GM23338 (cell line): Measurements from ENCODE around the gene CALML5. TPM values are rescaled to one million over a fixed set of nuclear protein-coding genes. Genes with fewer than 3 reads are reported as not detected.

Source experiments
- ATAC-seq: fragments of 200-7000 bp; cut with Tn5 transposase; 3 replicates; pipeline ENCODE4 v1.9.1; 2020
- DNase-seq: peaks from one replicate; pipeline ENCODE4 v3.0.0-alpha.2; 2015; ENCODE audit warnings: low spot score
- H2AFZ ChIP-seq: fragments of 200-600 bp; sonication (generic); 2 replicates; pipeline ENCODE4 v1.8.0; 2016; ENCODE audit warnings: antibody characterized with exemption, mild to moderate bottlenecking, moderate library complexity
- H3F3A ChIP-seq: fragments of 200-600 bp; sonication (generic); replicated peaks from 2 replicates; pipeline ENCODE4 v1.8.0; 2017; ENCODE audit warnings: antibody characterized with exemption, mixed run types, low read depth
- H3K27ac ChIP-seq: fragments of 200-600 bp; sonication (generic); 2 replicates; pipeline ENCODE4 v1.6.1; 2016; ENCODE audit warnings: low read depth
- H3K27me3 ChIP-seq: fragments of 200-600 bp; sonication (generic); 2 replicates; pipeline ENCODE4 v1.8.0; 2016; ENCODE audit warnings: mild to moderate bottlenecking, mixed run types, moderate library complexity; ENCODE audit not compliant: insufficient read depth
- H3K36me3 ChIP-seq: fragments of 200-600 bp; sonication (generic); 2 replicates; pipeline ENCODE4 v1.8.0; 2016; ENCODE audit warnings: mild to moderate bottlenecking; ENCODE audit not compliant: insufficient read depth
- H3K4me1 ChIP-seq: fragments of 200-600 bp; sonication (generic); 2 replicates; pipeline ENCODE4 v1.8.0; 2016; ENCODE audit warnings: mild to moderate bottlenecking, moderate library complexity; ENCODE audit not compliant: insufficient read depth
- H3K4me2 ChIP-seq: fragments of 200-600 bp; sonication (generic); 2 replicates; pipeline ENCODE4 v1.7.1; 2017; ENCODE audit warnings: mixed run types
- H3K4me3 ChIP-seq: fragments of 200-600 bp; sonication (generic); 2 replicates; pipeline ENCODE4 v1.6.1; 2016; ENCODE audit warnings: mixed run types
- H3K79me2 ChIP-seq: fragments of 200-600 bp; sonication (generic); replicated peaks from 2 replicates; pipeline ENCODE4 v1.8.0; 2017; ENCODE audit warnings: mild to moderate bottlenecking; ENCODE audit not compliant: insufficient read depth
- H3K9me2 ChIP-seq: fragments of 200-600 bp; sonication (generic); 2 replicates; pipeline ENCODE4 v1.8.0; 2017; ENCODE audit not compliant: insufficient read depth
- H4K20me1 ChIP-seq: fragments of 200-600 bp; sonication (generic); replicated peaks from 2 replicates; pipeline ENCODE4 v1.8.0; 2017; ENCODE audit warnings: mild to moderate bottlenecking; ENCODE audit not compliant: insufficient read depth
- H3K27ac Mint-ChIP-seq: 2 replicates; pipeline ENCODE4 v1.8.0; 2020; ENCODE audit warnings: inconsistent platforms, mild to moderate bottlenecking, moderate library complexity, mixed read lengths
- H3K27me3 Mint-ChIP-seq: 3 replicates; pipeline ENCODE4 v1.8.0; 2022; ENCODE audit warnings: low read depth, mild to moderate bottlenecking, moderate library complexity, mixed read lengths, inconsistent platforms; ENCODE audit not compliant: insufficient read depth, poor library complexity
- H3K36me3 Mint-ChIP-seq: 3 replicates; pipeline ENCODE4 v1.8.0; 2021; ENCODE audit warnings: low read depth, mild to moderate bottlenecking, inconsistent platforms, moderate library complexity, mixed read lengths
- H3K4me1 Mint-ChIP-seq: 3 replicates; pipeline ENCODE4 v1.8.0; 2020; ENCODE audit warnings: mild to moderate bottlenecking, inconsistent platforms, mixed read lengths
- H3K4me3 Mint-ChIP-seq: 3 replicates; pipeline ENCODE4 v1.8.0; 2021; ENCODE audit warnings: moderate library complexity, mild to moderate bottlenecking, inconsistent platforms, mixed read lengths
- H3K9me3 Mint-ChIP-seq: 3 replicates; pipeline ENCODE4 v1.8.0; 2020; ENCODE audit warnings: moderate library complexity, mild to moderate bottlenecking, inconsistent platforms, mixed read lengths
- CREB1 ChIP-seq: fragments of 250-450 bp; sonication (Bioruptor Pico); IDR thresholded peaks from 2 replicates; pipeline ENCODE4 v1.5.0; 2020; ENCODE audit warnings: low read depth, mild to moderate bottlenecking, moderate library complexity
- CTCF ChIP-seq, 2 experiments: fragments of 200-600 bp in 1 of 2; sonication (generic) in 1 of 2; conservative IDR thresholded peaks; 2 replicates each; pipeline versions ENCODE4 v1.5.1 to v1.6.1; 2016 to 2017; ENCODE audit warnings: antibody characterized with exemption in 2 of 2, low read depth in 2 of 2, mild to moderate bottlenecking in 2 of 2, moderate library complexity in 1 of 2
- EZH2 ChIP-seq: fragments of 200-600 bp; sonication (generic); IDR thresholded peaks from one replicate; pipeline ENCODE4 v1.8.0; 2017; ENCODE audit warnings: antibody characterized with exemption, mild to moderate bottlenecking, low read depth; ENCODE audit not compliant: unreplicated experiment
- EZH2phosphoT487 ChIP-seq: fragments of 200-600 bp; sonication (generic); IDR thresholded peaks from one replicate; pipeline ENCODE4 v1.8.1; 2018; ENCODE audit warnings: antibody characterized with exemption; ENCODE audit not compliant: unreplicated experiment
- JUNB ChIP-seq: IDR thresholded peaks from one replicate; pipeline ENCODE4 v1.6.1; 2016; ENCODE audit warnings: antibody characterized with exemption; ENCODE audit not compliant: unreplicated experiment
- NANOG ChIP-seq: IDR thresholded peaks from 2 replicates; pipeline ENCODE4 v1.6.1; 2016; ENCODE audit warnings: antibody characterized with exemption, borderline replicate concordance
- POLR2AphosphoS5 ChIP-seq: IDR thresholded peaks from 2 replicates; pipeline ENCODE4 v1.6.1; 2016; ENCODE audit warnings: antibody characterized with exemption, low read depth
- STAT1 ChIP-seq: IDR thresholded peaks from one replicate; pipeline ENCODE4 v1.6.1; 2016; ENCODE audit warnings: antibody characterized with exemption; ENCODE audit not compliant: unreplicated experiment
- ZNF114 ChIP-seq: fragments of 250-450 bp; sonication (Bioruptor Pico); IDR thresholded peaks from 2 replicates; pipeline ENCODE4 v1.5.0; 2020; ENCODE audit warnings: mild to moderate bottlenecking, moderate library complexity
- ZNF331 ChIP-seq: fragments of 250-450 bp; sonication (Bioruptor Pico); IDR thresholded peaks from 2 replicates; pipeline ENCODE4 v1.5.0; 2020; ENCODE audit warnings: low read depth, mild to moderate bottlenecking, moderate library complexity
- ZNF462 ChIP-seq: fragments of 250-450 bp; sonication (Bioruptor Pico); IDR thresholded peaks from 2 replicates; pipeline ENCODE4 v1.5.0; 2020; ENCODE audit warnings: mild to moderate bottlenecking, moderate library complexity
- polyA plus RNA-seq: library from polyadenylated mRNA; unstranded; fragments of >200 nt; fragmentation: Nextera tagmentation; extraction: Ambion mirVana; gene quantifications from 2 replicates; pipeline ENCODE4 v1.2.1, GENCODE V29; 2016
- total RNA-seq: library from RNA; depleted of rRNA; stranded (reverse); fragments of >200 nt; shearing (Covaris generic); gene quantifications from 2 replicates; pipeline ENCODE4 v1.2.3, GENCODE V29; 2014
- TF ChIP-seq, protein P1 (sequence below): IDR thresholded peaks from one replicate; pipeline ENCODE4 v1.6.1; 2018; ENCODE audit warnings: antibody characterized with exemption; ENCODE audit not compliant: unreplicated experiment

CALML5 gene
- total and polyA plus RNA-seq, 2 experiments from 2014 or later, result 0.40 TPM; not detected in 1

- peaks cover 28% of the 10 kb centered on the region for H3K9me3 Mint-ChIP-seq
- peaks cover 2% of the 10 kb centered on the region; the same call in 2 of the 3 replicates for H3K4me1 Mint-ChIP-seq
- ATAC-seq, result no peak
- no peaks in the 10 kb centered on the region for H3K27me3 ChIP-seq
- H3K36me3 ChIP-seq, result no peaks in the 10 kb centered on the region; the same call in 1 of the 2 replicates
- no peak for TF ChIP-seq ZNF462
- TF ChIP-seq JUNB, result no peak
- no peak for TF ChIP-seq CTCF (conservative IDR thresholded peaks at IDR 0.05; ENCODE audit: low read depth in 2 of 2)
- no peak for TF ChIP-seq ZNF331 (CRISPR knock-in tag)
- TF ChIP-seq, protein P1, sequence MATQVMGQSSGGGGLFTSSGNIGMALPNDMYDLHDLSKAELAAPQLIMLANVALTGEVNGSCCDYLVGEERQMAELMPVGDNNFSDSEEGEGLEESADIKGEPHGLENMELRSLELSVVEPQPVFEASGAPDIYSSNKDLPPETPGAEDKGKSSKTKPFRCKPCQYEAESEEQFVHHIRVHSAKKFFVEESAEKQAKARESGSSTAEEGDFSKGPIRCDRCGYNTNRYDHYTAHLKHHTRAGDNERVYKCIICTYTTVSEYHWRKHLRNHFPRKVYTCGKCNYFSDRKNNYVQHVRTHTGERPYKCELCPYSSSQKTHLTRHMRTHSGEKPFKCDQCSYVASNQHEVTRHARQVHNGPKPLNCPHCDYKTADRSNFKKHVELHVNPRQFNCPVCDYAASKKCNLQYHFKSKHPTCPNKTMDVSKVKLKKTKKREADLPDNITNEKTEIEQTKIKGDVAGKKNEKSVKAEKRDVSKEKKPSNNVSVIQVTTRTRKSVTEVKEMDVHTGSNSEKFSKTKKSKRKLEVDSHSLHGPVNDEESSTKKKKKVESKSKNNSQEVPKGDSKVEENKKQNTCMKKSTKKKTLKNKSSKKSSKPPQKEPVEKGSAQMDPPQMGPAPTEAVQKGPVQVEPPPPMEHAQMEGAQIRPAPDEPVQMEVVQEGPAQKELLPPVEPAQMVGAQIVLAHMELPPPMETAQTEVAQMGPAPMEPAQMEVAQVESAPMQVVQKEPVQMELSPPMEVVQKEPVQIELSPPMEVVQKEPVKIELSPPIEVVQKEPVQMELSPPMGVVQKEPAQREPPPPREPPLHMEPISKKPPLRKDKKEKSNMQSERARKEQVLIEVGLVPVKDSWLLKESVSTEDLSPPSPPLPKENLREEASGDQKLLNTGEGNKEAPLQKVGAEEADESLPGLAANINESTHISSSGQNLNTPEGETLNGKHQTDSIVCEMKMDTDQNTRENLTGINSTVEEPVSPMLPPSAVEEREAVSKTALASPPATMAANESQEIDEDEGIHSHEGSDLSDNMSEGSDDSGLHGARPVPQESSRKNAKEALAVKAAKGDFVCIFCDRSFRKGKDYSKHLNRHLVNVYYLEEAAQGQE, result no peak
- TF ChIP-seq STAT1, result no peak
- no peak for TF ChIP-seq CREB1 (CRISPR knock-in tag)
- no peak for TF ChIP-seq NANOG
- TF ChIP-seq EZH2phosphoT487, result no peak
- TF ChIP-seq EZH2, result no peak
- TF ChIP-seq POLR2AphosphoS5, result no peak
- no peak for TF ChIP-seq ZNF114
- H3K4me3 ChIP-seq, result no peak overlapping the region
- H3K36me3 Mint-ChIP-seq, result peaks cover 19% of the 10 kb centered on the region; the same call in 1 of the 3 replicates
- no peaks in the 10 kb centered on the region for H3K4me1 ChIP-seq
- H3K27ac ChIP-seq, result no peak overlapping the region
- no peaks in the 10 kb centered on the region for H4K20me1 ChIP-seq
- no peak overlapping the region for H2AFZ ChIP-seq
- H3K9me2 ChIP-seq, result peaks cover 8% of the 10 kb centered on the region; the same call in 1 of the 2 replicates
- H3K4me2 ChIP-seq, result no peak overlapping the region
- H3K79me2 ChIP-seq, result no peaks in the 10 kb centered on the region
- no peak overlapping the region for H3K4me3 Mint-ChIP-seq
- H3K27me3 Mint-ChIP-seq, result peaks cover 5% of the 10 kb centered on the region
- H3F3A ChIP-seq, result no peaks in the 10 kb centered on the region
- no peak overlapping the region for H3K27ac Mint-ChIP-seq
- no peak for DNase-seq
Observed at GRCh38 chr10:5519054-5519453, 19.7 kb upstream of the CALML5 start.
